H1 (cell line): ENCODE data around the gene ESRP2. TPM values are rescaled to one million over a fixed set of nuclear protein-coding genes. Genes with fewer than 3 reads are reported as not detected.

Source experiments
- CTCF ChIA-PET: fragments of 300-600 bp; sonication (Branson Sonifier 250); formaldehyde crosslinking; loops from one replicate; lab custom pipeline; 2021; ENCODE audit not compliant: partially characterized antibody; lab: Charles Lee
- POLR2A ChIA-PET: fragments of 300-600 bp; sonication (Branson Sonifier 250); formaldehyde crosslinking; loops from one replicate; lab custom pipeline; 2021; ENCODE audit warnings: inconsistent platforms; ENCODE audit not compliant: partially characterized antibody; lab: Charles Lee
- DNase-seq, 2 experiments: peaks; one replicate each; pipeline versions ENCODE4 v3.0.0 to v3.0.0-alpha.2; 2010 to 2022; ENCODE audit warnings: low spot score in 2 of 2, low read depth in 1 of 2, mixed read lengths in 1 of 2
- FAIRE-seq: peaks from 2 replicates; lab custom pipeline; 2011; peaks lifted over from hg19 to GRCh38; lab: Jason Lieb, UNC
- H2AFZ ChIP-seq: 2 replicates; pipeline ENCODE4 v1.8.1; 2012; ENCODE audit warnings: low read length, inconsistent platforms
- H2AK5ac ChIP-seq: 2 replicates; pipeline ENCODE4 v1.6.1; 2013; ENCODE audit warnings: low read depth, low read length
- H2BK120ac ChIP-seq: replicated peaks from 2 replicates; pipeline ENCODE3; 2013; ENCODE audit warnings: low read depth, low read length, inconsistent platforms
- H2BK12ac ChIP-seq: 2 replicates; pipeline ENCODE4 v1.6.1; 2013; ENCODE audit warnings: low read depth, low read length
- H2BK15ac ChIP-seq: 2 replicates; pipeline ENCODE4 v1.6.1; 2013; ENCODE audit warnings: low read length
- H2BK20ac ChIP-seq: 2 replicates; pipeline ENCODE4 v1.6.1; 2013; ENCODE audit warnings: low read length
- H2BK5ac ChIP-seq: 2 replicates; pipeline ENCODE4 v1.6.1; 2013; ENCODE audit warnings: low read depth, low read length
- H3K14ac ChIP-seq: 2 replicates; pipeline ENCODE4 v1.6.1; 2013; ENCODE audit warnings: inconsistent platforms; ENCODE audit not compliant: insufficient read length
- H3K18ac ChIP-seq: 2 replicates; pipeline ENCODE4 v1.6.1; 2013; ENCODE audit warnings: low read length; ENCODE audit errors: extremely low read depth
- H3K23ac ChIP-seq: 2 replicates; pipeline ENCODE4 v1.6.1; 2013; ENCODE audit warnings: inconsistent platforms; ENCODE audit not compliant: insufficient read length
- H3K23me2 ChIP-seq: 2 replicates; pipeline ENCODE4 v1.6.1; 2013; ENCODE audit warnings: low read depth, low read length
- H3K27ac ChIP-seq: 2 replicates; pipeline ENCODE4 v1.6.1; 2011; ENCODE audit warnings: low read depth, low read length, inconsistent platforms
- H3K27me3 ChIP-seq, 4 experiments: replicated peaks in 1 of 4; 1 replicate in 1 of 4; 2 replicates in 3 of 4; pipeline versions ENCODE4 v1.6.1 to v1.8.1; 2011 to 2013; ENCODE audit warnings: low read length in 3 of 4, mild to moderate bottlenecking in 3 of 4, inconsistent platforms in 2 of 4, mixed read lengths in 2 of 4, moderate library complexity in 1 of 4; ENCODE audit not compliant: control insufficient read depth in 3 of 4, insufficient read depth in 3 of 4; ENCODE audit errors: extremely low read depth in 1 of 4
- H3K36me3 ChIP-seq, 4 experiments: 2 replicates each; pipeline versions ENCODE4 v1.6.1 to v1.8.1; 2011 to 2013; ENCODE audit warnings: mild to moderate bottlenecking in 4 of 4, low read length in 3 of 4, moderate library complexity in 2 of 4, control low read depth in 1 of 4, inconsistent platforms in 1 of 4; ENCODE audit not compliant: insufficient read depth in 4 of 4, control insufficient read depth in 2 of 4
- H3K4ac ChIP-seq: replicated peaks from 2 replicates; pipeline ENCODE3; 2013; ENCODE audit warnings: low read length, low read depth, mixed read lengths, inconsistent platforms; ENCODE audit not compliant: insufficient read length
- H3K4me1 ChIP-seq, 4 experiments: replicated peaks in 1 of 4; 1 replicate in 1 of 4; 2 replicates in 3 of 4; pipeline versions ENCODE4 v1.6.1 to v1.8.1; 2011 to 2013; ENCODE audit warnings: low read length in 3 of 4, inconsistent platforms in 2 of 4, mixed read lengths in 1 of 4; ENCODE audit not compliant: insufficient read depth in 4 of 4, control insufficient read depth in 3 of 4
- H3K4me2 ChIP-seq, 2 experiments: 2 replicates each; pipeline versions ENCODE4 v1.6.1 to v1.8.1; 2011 to 2013; ENCODE audit warnings: low read depth in 2 of 2, low read length in 2 of 2, control low read depth in 1 of 2, inconsistent platforms in 1 of 2, mild to moderate bottlenecking in 1 of 2; ENCODE audit not compliant: insufficient read depth in 1 of 2
- H3K4me3 ChIP-seq, 4 experiments: fragments of 200-600, 300-600 bp in 1 of 4; sonication (generic), shearing (Covaris generic), sonication (Bioruptor Twin) in 1 of 4; 2 replicates each; pipeline versions ENCODE4 v1.5.1 to v1.8.1; 2011 to 2016; ENCODE audit warnings: low read length in 4 of 4, low read depth in 3 of 4, control low read depth in 2 of 4, inconsistent platforms in 2 of 4, mild to moderate bottlenecking in 2 of 4, mixed read lengths in 1 of 4, moderate library complexity in 1 of 4; ENCODE audit not compliant: insufficient read depth in 2 of 4; ENCODE audit errors: extremely low read depth in 1 of 4
- H3K56ac ChIP-seq: replicated peaks from 2 replicates; pipeline ENCODE3; 2013; ENCODE audit warnings: low read depth, mild to moderate bottlenecking, mixed read lengths, low read length, inconsistent platforms; ENCODE audit not compliant: insufficient read length
- H3K79me1 ChIP-seq: 2 replicates; pipeline ENCODE4 v1.6.1; 2013; ENCODE audit warnings: low read depth, low read length, control low read depth
- H3K79me2 ChIP-seq, 2 experiments: 2 replicates each; pipeline versions ENCODE4 v1.6.1 to v1.8.1; 2012 to 2013; ENCODE audit warnings: low read length in 2 of 2, mild to moderate bottlenecking in 2 of 2, inconsistent platforms in 1 of 2; ENCODE audit not compliant: insufficient read depth in 2 of 2, control insufficient read depth in 1 of 2
- H3K9ac ChIP-seq, 4 experiments: replicated peaks in 1 of 4; 1 replicate in 1 of 4; 2 replicates in 3 of 4; pipeline versions ENCODE4 v1.6.1 to v1.8.1; 2011 to 2013; ENCODE audit warnings: low read depth in 3 of 4, low read length in 3 of 4, control low read depth in 2 of 4, mild to moderate bottlenecking in 2 of 4, moderate library complexity in 2 of 4, inconsistent platforms in 1 of 4; ENCODE audit errors: extremely low read depth in 1 of 4
- H3K9me3 ChIP-seq, 2 experiments: 2 replicates each; pipeline versions ENCODE4 v1.6.1 to v1.8.1; 2012 to 2013; ENCODE audit warnings: mild to moderate bottlenecking in 2 of 2, moderate library complexity in 2 of 2, control low read depth in 1 of 2, inconsistent platforms in 1 of 2, low read depth in 1 of 2, low read length in 1 of 2, mixed read lengths in 1 of 2; ENCODE audit not compliant: insufficient read depth in 2 of 2
- H4K20me1 ChIP-seq, 2 experiments: replicated peaks in 1 of 2; 2 replicates each; pipeline versions ENCODE3 to v1.8.1; 2011 to 2013; ENCODE audit warnings: inconsistent platforms in 2 of 2, low read length in 2 of 2, mild to moderate bottlenecking in 1 of 2; ENCODE audit not compliant: insufficient read depth in 2 of 2, control insufficient read depth in 1 of 2
- H4K5ac ChIP-seq: 2 replicates; pipeline ENCODE4 v1.6.1; 2013; ENCODE audit warnings: low read length, low read depth, mixed read lengths, inconsistent platforms; ENCODE audit not compliant: insufficient read length
- H4K8ac ChIP-seq: 2 replicates; pipeline ENCODE4 v1.8.0; 2013; ENCODE audit warnings: mild to moderate bottlenecking, moderate library complexity, low read length, inconsistent platforms; ENCODE audit not compliant: insufficient read depth; ENCODE audit errors: extremely low read depth
- H4K91ac ChIP-seq: replicated peaks from 2 replicates; pipeline ENCODE3; 2013; ENCODE audit warnings: low read length, mixed read lengths, inconsistent platforms; ENCODE audit not compliant: insufficient read length
- JUND ChIP-seq: IDR thresholded peaks from 2 replicates; pipeline ENCODE4 v1.6.1; 2011; ENCODE audit warnings: mild to moderate bottlenecking, improper control_type of control experiment, low read length
- KDM5A ChIP-seq: fragments of 200-600 bp; IDR thresholded peaks from 2 replicates; pipeline ENCODE4 v1.7.1; 2012; ENCODE audit warnings: mild to moderate bottlenecking, low read length, inconsistent platforms, mixed read lengths
- MAFK ChIP-seq: IDR thresholded peaks from 2 replicates; pipeline ENCODE4 v1.6.1; 2012; ENCODE audit warnings: low read depth, mild to moderate bottlenecking, improper control_type of control experiment, low read length
- RBBP5 ChIP-seq: IDR thresholded peaks from 2 replicates; pipeline ENCODE4 v1.7.1; 2012; ENCODE audit warnings: low read depth, mild to moderate bottlenecking, inconsistent platforms, low read length, moderate library complexity, borderline replicate concordance
- TBP ChIP-seq: IDR thresholded peaks from 2 replicates; pipeline ENCODE4 v1.6.1; 2011; ENCODE audit warnings: low read depth, low read length, improper control_type of control experiment
- WGBS, 2 experiments: shearing (Covaris generic) in 1 of 2; methylation state at CpG; one replicate each; pipeline versions ENCODE4 v1.1.6 to v1.1.7; 2013 to 2015; ENCODE audit warnings: low lambda C conversion rate in 2 of 2, mixed read lengths in 2 of 2, inconsistent platforms in 1 of 2, low coverage in 1 of 2, missing lambda C conversion rate in 1 of 2; ENCODE audit not compliant: insufficient replicate concordance in 2 of 2, insufficient coverage in 1 of 2, insufficient read length in 1 of 2; ENCODE audit errors: extremely low coverage in 1 of 2, missing lambda C conversion rate in 1 of 2; 5-methylcytosine and 5-hydroxymethylcytosine counted together
- polyA plus RNA-seq, 7 experiments: library from polyadenylated mRNA; depleted of rRNA in 3 of 7; stranded (reverse) in 5 of 7; unstranded in 2 of 7; fragments of >200 nt in 5 of 7; fragments of 200-250 nt in 2 of 7; gene quantifications; 1 replicate in 5 of 7; 2 replicates in 1 of 7; 4 replicates in 1 of 7; pipeline versions ENCODE4 v1.2.1 to v1.2.3, GENCODE V29; 2011 to 2013; ENCODE audit warnings: missing spikeins in 2 of 7, mixed read lengths in 2 of 7
- total RNA-seq: library from RNA; stranded (reverse); fragmentation: NEBNext Ultra II Directional; extraction: Animal tissue kit (Norgen Biotek cat#: 25700); gene quantifications from 2 replicates; pipeline ENCODE4 v1.2.1, GENCODE V29; 2021
- TF ChIP-seq, protein P1 (sequence below): IDR thresholded peaks from 2 replicates; pipeline ENCODE4 v1.6.1; 2011; ENCODE audit warnings: low read length, improper control_type of control experiment

Gene ESRP2
- total and polyA plus RNA-seq, 2 of the 8 experiments (the other 6 are each of a cell fraction or from before 2014, with no cell fraction given): 35.1 to 45.8 TPM

DNA sequence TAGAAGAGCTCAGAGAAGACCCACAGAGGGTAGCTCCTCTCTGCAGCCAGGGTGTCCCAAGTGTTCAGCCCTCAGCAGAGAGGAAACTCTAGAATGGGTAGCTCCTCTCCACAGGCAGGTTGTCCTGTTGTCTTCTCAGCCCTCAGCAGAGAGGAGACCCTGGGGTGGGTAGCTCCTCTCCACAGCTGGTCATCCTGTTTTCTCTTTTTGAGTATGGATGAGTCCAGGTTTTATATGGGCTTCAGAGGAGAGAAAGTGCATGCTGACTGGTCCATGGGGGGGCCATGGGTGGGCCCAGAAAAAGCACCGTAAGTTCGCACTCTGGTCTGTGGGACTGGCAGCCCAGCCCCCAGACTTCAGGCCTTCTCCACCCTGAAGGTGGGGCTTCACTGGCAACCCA, 48.4 kb downstream of the ESRP2 start:
- H2AK5ac ChIP-seq: no peak overlapping the region
- no peak overlapping the region for H3K18ac ChIP-seq
- no peak overlapping the region for H2BK12ac ChIP-seq
- DNase-seq (no peak), FAIRE-seq (no peak)
- H3K23me2 ChIP-seq: no peaks in the 10 kb centered on the region; the same call in 1 of the 2 replicates
- no peak overlapping the region for H4K91ac ChIP-seq
- no peak overlapping the region for H3K23ac ChIP-seq
- WGBS, 2 experiments: no CpG with 5 or more reads among the region's 2 CpGs
- no peak overlapping the region for H2BK5ac ChIP-seq
- no peak overlapping the region for H2BK120ac ChIP-seq
- no peak overlapping the region for H3K4me3 ChIP-seq
- H4K5ac ChIP-seq: no peak overlapping the region
- H3K79me1 ChIP-seq: no peaks in the 10 kb centered on the region
- H3K4me1 ChIP-seq: no peaks in the 10 kb centered on the region
- H3K56ac ChIP-seq: no peak overlapping the region
- H3K9ac ChIP-seq: no peak overlapping the region
- no peak overlapping the region for H4K8ac ChIP-seq
- peaks cover 13 to 26% (median 18%) of the 10 kb centered on the region in 4 experiments for H3K36me3 ChIP-seq
- H3K14ac ChIP-seq: no peak overlapping the region
- H2BK15ac ChIP-seq: no peak overlapping the region
- no peaks in the 10 kb centered on the region for H3K9me3 ChIP-seq
- POLR2A ChIA-PET: interaction anchor here (1.2 kb wide), 1 partner anchor 13 kb away, joined by 3 read pairs; no protein-coding TSS in a partner anchor
- H3K4me2 ChIP-seq: no peak overlapping the region
- no peaks in the 10 kb centered on the region for H3K79me2 ChIP-seq
- no peak overlapping the region for H3K27ac ChIP-seq
- no peaks in the 10 kb centered on the region for H3K27me3 ChIP-seq
- H2BK20ac ChIP-seq: no peak overlapping the region
- no peak overlapping the region for H2AFZ ChIP-seq
- CTCF ChIA-PET: interaction anchor here (1.0 to 1.4 kb wide), 4 partner anchors 9 to 94 kb away, joined by 3 to 5 read pairs (median 4); no protein-coding TSS in a partner anchor
- H3K4ac ChIP-seq: no peak overlapping the region
- H4K20me1 ChIP-seq: no peaks in the 10 kb centered on the region
- TF ChIP-seq TBP: no peak
- no peak for TF ChIP-seq MAFK
- no peak for TF ChIP-seq RBBP5
- no peak for TF ChIP-seq JUND
- TF ChIP-seq, protein P1, sequence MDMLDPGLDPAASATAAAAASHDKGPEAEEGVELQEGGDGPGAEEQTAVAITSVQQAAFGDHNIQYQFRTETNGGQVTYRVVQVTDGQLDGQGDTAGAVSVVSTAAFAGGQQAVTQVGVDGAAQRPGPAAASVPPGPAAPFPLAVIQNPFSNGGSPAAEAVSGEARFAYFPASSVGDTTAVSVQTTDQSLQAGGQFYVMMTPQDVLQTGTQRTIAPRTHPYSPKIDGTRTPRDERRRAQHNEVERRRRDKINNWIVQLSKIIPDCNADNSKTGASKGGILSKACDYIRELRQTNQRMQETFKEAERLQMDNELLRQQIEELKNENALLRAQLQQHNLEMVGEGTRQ: no peak
- TF ChIP-seq KDM5A: no peak
